Transverse colon (tissue), 4 donors: ENCODE measurements around the gene LRRC45. TPM values are rescaled to one million over a fixed set of nuclear protein-coding genes. Genes with fewer than 3 reads are reported as not detected.
A peak's percentile ranks its signal among the peaks of the same experiment; 100 is the strongest.

Experiments used
- DNase-seq: peaks from one replicate; pipeline ENCODE4 v3.0.0-alpha.2; 2019
- H3K27ac ChIP-seq, 4 donors: fragments of 200-600 bp; sonication (generic); 2 replicates each; pipeline ENCODE4 v1.5.1; 2016 to 2018; ENCODE audit warnings: inconsistent platforms in 4 of 4
- H3K27me3 ChIP-seq: fragments of 200-600 bp; sonication (generic); 2 replicates; pipeline ENCODE4 v1.5.1; 2017; ENCODE audit warnings: inconsistent platforms
- H3K36me3 ChIP-seq, 4 donors: fragments of 200-600 bp; sonication (generic); 2 replicates each; pipeline ENCODE4 v1.5.1; 2017 to 2019; ENCODE audit warnings: inconsistent platforms in 4 of 4
- H3K4me1 ChIP-seq, 4 donors: fragments of 200-600 bp; sonication (generic); 2 replicates each; pipeline ENCODE4 v1.5.1; 2017 to 2020; ENCODE audit warnings: inconsistent platforms in 4 of 4
- H3K4me3 ChIP-seq, 4 donors: fragments of 200-600 bp; sonication (generic); 1 replicate in 1 of 4; 2 replicates in 3 of 4; pipeline versions ENCODE4 v1.5.1 to v1.6.1; 2017 to 2019; ENCODE audit warnings: inconsistent platforms in 4 of 4
- H3K9me3 ChIP-seq, 2 donors: fragments of 200-600 bp; sonication (generic); 2 replicates each; pipeline ENCODE4 v1.5.1; 2017 to 2019; ENCODE audit warnings: inconsistent platforms in 2 of 2
- EP300 ChIP-seq: sonication (generic); formaldehyde crosslinking; IDR thresholded peaks from one replicate; pipeline ENCODE4 v1.6.1; 2017; ENCODE audit warnings: antibody characterized with exemption, low read depth
- POLR2A ChIP-seq: fragments of 450-650 bp; IDR thresholded peaks from one replicate; pipeline ENCODE4 v1.6.1; 2016; ENCODE audit warnings: antibody characterized with exemption, mild to moderate bottlenecking, moderate library complexity
- POLR2AphosphoS5 ChIP-seq, 3 donors: sonication (generic); formaldehyde crosslinking; IDR thresholded peaks; one replicate each; pipeline ENCODE4 v1.6.1; 2016; ENCODE audit warnings: antibody characterized with exemption in 3 of 3
- WGBS, 2 donors: methylation state at CpG; one replicate each; pipeline ENCODE4 v1.1.5; 2018; ENCODE audit warnings: low coverage in 1 of 2; 5-methylcytosine and 5-hydroxymethylcytosine counted together
- in situ Hi-C, 4 donors: fragments of 200-750 bp; cut with MboI; loops; one replicate each; pipeline versions ENCODE4 v1.15.0 to v1.15.1; 2017; ENCODE audit warnings: low sequenced_read_pairs in 3 of 4, low pct_ligation_motif_present in 1 of 4, low pct_unique_long_range_greater_than_20kb in 1 of 4
- intact Hi-C: fragments of 100-400 bp; cut with DNase I; formaldehyde crosslinking; loops from one replicate; pipeline ENCODE4 v1.15.1; 2023; ENCODE audit warnings: low total_unique reads
- total RNA-seq, 4 donors: library from RNA; depleted of rRNA; stranded (reverse); fragments of >200 nt; gene quantifications; one replicate each; pipeline ENCODE4 v1.1.0, GENCODE V29; 2016
- TF ChIP-seq, protein P1 (sequence below), 5 experiments: fragments of 200-600 bp in 3 of 5; fragments of 450-650 bp in 2 of 5; sonication (generic) in 3 of 5; IDR thresholded peaks; 1 replicate in 2 of 5; 2 replicates in 3 of 5; pipeline ENCODE4 v1.5.1; 2016 to 2017; ENCODE audit warnings: antibody characterized with exemption in 5 of 5, inconsistent platforms in 3 of 5, mild to moderate bottlenecking in 2 of 5, moderate library complexity in 1 of 5

The LRRC45 gene
- total RNA-seq, 4 donors from 2014 or later, result 12.7 to 40.6 (median 23.5) TPM

GRCh38 chr17:82065638-82066303 lies 42.7 kb downstream of the LRRC45 start, which contains the start of gene DUS1L:
TSS of gene DUS1L (minus strand) at chr17:82065804. CDS start at chr17:82065059, 745 bp downstream.
- WGBS, 2 donors, result 25% methylated on average over 40 of the region's 88 CpGs; no CpG with 5 or more reads in 1 of the 2 donors

GRCh38 chr17:82070611-82071010 lies 47.5 kb downstream of the LRRC45 start:
- no peak overlapping the region for H3K4me3 ChIP-seq
- TF ChIP-seq POLR2A (no peak), POLR2AphosphoS5 (IDR thresholded peaks at IDR 0.05) (no peak), EP300 (no peak)
- TF ChIP-seq, protein P1, sequence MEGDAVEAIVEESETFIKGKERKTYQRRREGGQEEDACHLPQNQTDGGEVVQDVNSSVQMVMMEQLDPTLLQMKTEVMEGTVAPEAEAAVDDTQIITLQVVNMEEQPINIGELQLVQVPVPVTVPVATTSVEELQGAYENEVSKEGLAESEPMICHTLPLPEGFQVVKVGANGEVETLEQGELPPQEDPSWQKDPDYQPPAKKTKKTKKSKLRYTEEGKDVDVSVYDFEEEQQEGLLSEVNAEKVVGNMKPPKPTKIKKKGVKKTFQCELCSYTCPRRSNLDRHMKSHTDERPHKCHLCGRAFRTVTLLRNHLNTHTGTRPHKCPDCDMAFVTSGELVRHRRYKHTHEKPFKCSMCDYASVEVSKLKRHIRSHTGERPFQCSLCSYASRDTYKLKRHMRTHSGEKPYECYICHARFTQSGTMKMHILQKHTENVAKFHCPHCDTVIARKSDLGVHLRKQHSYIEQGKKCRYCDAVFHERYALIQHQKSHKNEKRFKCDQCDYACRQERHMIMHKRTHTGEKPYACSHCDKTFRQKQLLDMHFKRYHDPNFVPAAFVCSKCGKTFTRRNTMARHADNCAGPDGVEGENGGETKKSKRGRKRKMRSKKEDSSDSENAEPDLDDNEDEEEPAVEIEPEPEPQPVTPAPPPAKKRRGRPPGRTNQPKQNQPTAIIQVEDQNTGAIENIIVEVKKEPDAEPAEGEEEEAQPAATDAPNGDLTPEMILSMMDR (IDR thresholded peaks at IDR 0.05), result no peak
- no peaks in the 10 kb centered on the region for H3K27me3 ChIP-seq
- H3K9me3 ChIP-seq, result no peaks in the 10 kb centered on the region
- no peak for DNase-seq
- peaks cover 6 to 22% (median 10%) of the 10 kb centered on the region in 4 donors for H3K4me1 ChIP-seq
- in situ Hi-C loops, result no loop called here
- intact Hi-C loops, result loop anchor here (5.0 kb wide), 1 partner anchor 257 kb away; no protein-coding TSS in a partner anchor
- no peak overlapping the region for H3K27ac ChIP-seq
- H3K36me3 ChIP-seq, result no peaks in the 10 kb centered on the region

More at GRCh38 chr17:82065638-82066303, 42.7 kb downstream of the LRRC45 start, which contains the start of gene DUS1L:
- peak; percentile 67 for DNase-seq
- TF ChIP-seq EP300 (no peak), POLR2AphosphoS5 (IDR thresholded peaks at IDR 0.05) (peak in 2 of 3 donors; percentile 52 to 61), POLR2A (no peak)
- TF ChIP-seq, protein P1 (IDR thresholded peaks at IDR 0.05), result peak in 1 of 5 experiments; percentile 8
- H3K9me3 ChIP-seq, result no peaks in the 10 kb centered on the region
- no peaks in the 10 kb centered on the region for H3K36me3 ChIP-seq
- H3K27me3 ChIP-seq, result no peaks in the 10 kb centered on the region
- intact Hi-C loops (no loop called here), in situ Hi-C loops (no loop called here)
- peaks cover 13 to 24% (median 23%) of the 10 kb centered on the region in 4 donors for H3K4me1 ChIP-seq
- peak within 1 kb of the TSS; percentile 84 to 92 (median 90) for H3K27ac ChIP-seq
- H3K4me3 ChIP-seq, result peak within 1 kb of the TSS; percentile 82 to 97 (median 92)

- WGBS, 2 donors, result 58 to 59% methylated on average over 4 to 6 of the region's 6 CpGs
- Histone ChIP-seq H3K9me3 (no peaks in the 10 kb centered on the region), H3K36me3 (no peaks in the 10 kb centered on the region), H3K27me3 (no peaks in the 10 kb centered on the region), H3K4me3 (no peak overlapping the region), H3K4me1 (peaks cover 0 to 14% (median 2%) of the 10 kb centered on the region in 4 donors), H3K27ac (peak overlapping the region; percentile 65 to 83 (median 74))
- intact Hi-C loops, result loop anchor here (5.0 kb wide), 1 partner anchor 254 kb away; no protein-coding TSS in a partner anchor
- in situ Hi-C loops, result no loop called here
- TF ChIP-seq EP300 (peak; percentile 25), POLR2AphosphoS5 (IDR thresholded peaks at IDR 0.05) (peak in 1 of 3 donors; percentile 32), POLR2A (peak; percentile 32)
- TF ChIP-seq, protein P1 (IDR thresholded peaks at IDR 0.05), result no peak
- DNase-seq, result peak; percentile 54
Observed at GRCh38 chr17:82072827-82073226, 49.7 kb downstream of the LRRC45 start.

- TF ChIP-seq EP300 (no peak), POLR2AphosphoS5 (IDR thresholded peaks at IDR 0.05) (no peak), POLR2A (no peak)
- TF ChIP-seq, protein P1 (IDR thresholded peaks at IDR 0.05), result no peak
- intact Hi-C loops, result loop anchor here (5.0 kb wide), 1 partner anchor 254 kb away; no protein-coding TSS in a partner anchor
- Histone ChIP-seq H3K4me3 (no peak overlapping the region), H3K27me3 (no peaks in the 10 kb centered on the region), H3K4me1 (peaks cover 0 to 14% (median 2%) of the 10 kb centered on the region in 4 donors), H3K27ac (peak overlapping the region; percentile 58 to 83 (median 73)), H3K36me3 (no peaks in the 10 kb centered on the region), H3K9me3 (no peaks in the 10 kb centered on the region)
- 78 to 88% methylated on average over 4 to 9 of the region's 9 CpGs for WGBS, 2 donors
- DNase-seq, result no peak
- in situ Hi-C loops, result no loop called here
Observed at GRCh38 chr17:82073446-82073845, 50.3 kb downstream of the LRRC45 start.
